GM23338 (cell line): ENCODE results near the gene AK9. TPM values are rescaled to one million over a fixed set of nuclear protein-coding genes. Genes with fewer than 3 reads are reported as not detected.

ENCODE experiments used
- ATAC-seq: fragments of 200-7000 bp; cut with Tn5 transposase; 3 replicates; pipeline ENCODE4 v1.9.1; 2020
- DNase-seq: peaks from one replicate; pipeline ENCODE4 v3.0.0-alpha.2; 2015; ENCODE audit warnings: low spot score
- H2AFZ ChIP-seq: fragments of 200-600 bp; sonication (generic); 2 replicates; pipeline ENCODE4 v1.8.0; 2016; ENCODE audit warnings: antibody characterized with exemption, mild to moderate bottlenecking, moderate library complexity
- H3F3A ChIP-seq: fragments of 200-600 bp; sonication (generic); replicated peaks from 2 replicates; pipeline ENCODE4 v1.8.0; 2017; ENCODE audit warnings: antibody characterized with exemption, mixed run types, low read depth
- H3K27ac ChIP-seq: fragments of 200-600 bp; sonication (generic); 2 replicates; pipeline ENCODE4 v1.6.1; 2016; ENCODE audit warnings: low read depth
- H3K27me3 ChIP-seq: fragments of 200-600 bp; sonication (generic); 2 replicates; pipeline ENCODE4 v1.8.0; 2016; ENCODE audit warnings: mild to moderate bottlenecking, mixed run types, moderate library complexity; ENCODE audit not compliant: insufficient read depth
- H3K36me3 ChIP-seq: fragments of 200-600 bp; sonication (generic); 2 replicates; pipeline ENCODE4 v1.8.0; 2016; ENCODE audit warnings: mild to moderate bottlenecking; ENCODE audit not compliant: insufficient read depth
- H3K4me1 ChIP-seq: fragments of 200-600 bp; sonication (generic); 2 replicates; pipeline ENCODE4 v1.8.0; 2016; ENCODE audit warnings: mild to moderate bottlenecking, moderate library complexity; ENCODE audit not compliant: insufficient read depth
- H3K4me2 ChIP-seq: fragments of 200-600 bp; sonication (generic); 2 replicates; pipeline ENCODE4 v1.7.1; 2017; ENCODE audit warnings: mixed run types
- H3K4me3 ChIP-seq: fragments of 200-600 bp; sonication (generic); 2 replicates; pipeline ENCODE4 v1.6.1; 2016; ENCODE audit warnings: mixed run types
- H3K79me2 ChIP-seq: fragments of 200-600 bp; sonication (generic); replicated peaks from 2 replicates; pipeline ENCODE4 v1.8.0; 2017; ENCODE audit warnings: mild to moderate bottlenecking; ENCODE audit not compliant: insufficient read depth
- H3K9me2 ChIP-seq: fragments of 200-600 bp; sonication (generic); 2 replicates; pipeline ENCODE4 v1.8.0; 2017; ENCODE audit not compliant: insufficient read depth
- H4K20me1 ChIP-seq: fragments of 200-600 bp; sonication (generic); replicated peaks from 2 replicates; pipeline ENCODE4 v1.8.0; 2017; ENCODE audit warnings: mild to moderate bottlenecking; ENCODE audit not compliant: insufficient read depth
- H3K27ac Mint-ChIP-seq: 2 replicates; pipeline ENCODE4 v1.8.0; 2020; ENCODE audit warnings: inconsistent platforms, mild to moderate bottlenecking, moderate library complexity, mixed read lengths
- H3K27me3 Mint-ChIP-seq: 3 replicates; pipeline ENCODE4 v1.8.0; 2022; ENCODE audit warnings: low read depth, mild to moderate bottlenecking, moderate library complexity, mixed read lengths, inconsistent platforms; ENCODE audit not compliant: insufficient read depth, poor library complexity
- H3K36me3 Mint-ChIP-seq: 3 replicates; pipeline ENCODE4 v1.8.0; 2021; ENCODE audit warnings: low read depth, mild to moderate bottlenecking, inconsistent platforms, moderate library complexity, mixed read lengths
- H3K4me1 Mint-ChIP-seq: 3 replicates; pipeline ENCODE4 v1.8.0; 2020; ENCODE audit warnings: mild to moderate bottlenecking, inconsistent platforms, mixed read lengths
- H3K4me3 Mint-ChIP-seq: 3 replicates; pipeline ENCODE4 v1.8.0; 2021; ENCODE audit warnings: moderate library complexity, mild to moderate bottlenecking, inconsistent platforms, mixed read lengths
- H3K9me3 Mint-ChIP-seq: 3 replicates; pipeline ENCODE4 v1.8.0; 2020; ENCODE audit warnings: moderate library complexity, mild to moderate bottlenecking, inconsistent platforms, mixed read lengths
- CREB1 ChIP-seq: fragments of 250-450 bp; sonication (Bioruptor Pico); IDR thresholded peaks from 2 replicates; pipeline ENCODE4 v1.5.0; 2020; ENCODE audit warnings: low read depth, mild to moderate bottlenecking, moderate library complexity
- ETS1 ChIP-seq: IDR thresholded peaks from 2 replicates; pipeline ENCODE4 v1.6.1; 2016; ENCODE audit warnings: antibody characterized with exemption
- EZH2 ChIP-seq: fragments of 200-600 bp; sonication (generic); IDR thresholded peaks from one replicate; pipeline ENCODE4 v1.8.0; 2017; ENCODE audit warnings: antibody characterized with exemption, mild to moderate bottlenecking, low read depth; ENCODE audit not compliant: unreplicated experiment
- EZH2phosphoT487 ChIP-seq: fragments of 200-600 bp; sonication (generic); IDR thresholded peaks from one replicate; pipeline ENCODE4 v1.8.1; 2018; ENCODE audit warnings: antibody characterized with exemption; ENCODE audit not compliant: unreplicated experiment
- JUNB ChIP-seq: IDR thresholded peaks from one replicate; pipeline ENCODE4 v1.6.1; 2016; ENCODE audit warnings: antibody characterized with exemption; ENCODE audit not compliant: unreplicated experiment
- NANOG ChIP-seq: IDR thresholded peaks from 2 replicates; pipeline ENCODE4 v1.6.1; 2016; ENCODE audit warnings: antibody characterized with exemption, borderline replicate concordance
- POLR2AphosphoS5 ChIP-seq: IDR thresholded peaks from 2 replicates; pipeline ENCODE4 v1.6.1; 2016; ENCODE audit warnings: antibody characterized with exemption, low read depth
- REST ChIP-seq: IDR thresholded peaks from one replicate; pipeline ENCODE4 v1.6.1; 2018; ENCODE audit warnings: antibody characterized with exemption; ENCODE audit not compliant: unreplicated experiment
- STAT1 ChIP-seq: IDR thresholded peaks from one replicate; pipeline ENCODE4 v1.6.1; 2016; ENCODE audit warnings: antibody characterized with exemption; ENCODE audit not compliant: unreplicated experiment
- ZNF114 ChIP-seq: fragments of 250-450 bp; sonication (Bioruptor Pico); IDR thresholded peaks from 2 replicates; pipeline ENCODE4 v1.5.0; 2020; ENCODE audit warnings: mild to moderate bottlenecking, moderate library complexity
- ZNF331 ChIP-seq: fragments of 250-450 bp; sonication (Bioruptor Pico); IDR thresholded peaks from 2 replicates; pipeline ENCODE4 v1.5.0; 2020; ENCODE audit warnings: low read depth, mild to moderate bottlenecking, moderate library complexity
- polyA plus RNA-seq: library from polyadenylated mRNA; unstranded; fragments of >200 nt; fragmentation: Nextera tagmentation; extraction: Ambion mirVana; gene quantifications from 2 replicates; pipeline ENCODE4 v1.2.1, GENCODE V29; 2016
- total RNA-seq: library from RNA; depleted of rRNA; stranded (reverse); fragments of >200 nt; shearing (Covaris generic); gene quantifications from 2 replicates; pipeline ENCODE4 v1.2.3, GENCODE V29; 2014
- TF ChIP-seq, protein P1 (sequence below), 2 experiments: fragments of 200-600 bp in 1 of 2; sonication (generic) in 1 of 2; conservative IDR thresholded peaks; 2 replicates each; pipeline versions ENCODE4 v1.5.1 to v1.6.1; 2016 to 2017; ENCODE audit warnings: antibody characterized with exemption in 2 of 2, low read depth in 2 of 2, mild to moderate bottlenecking in 2 of 2, moderate library complexity in 1 of 2

The AK9 gene
- total and polyA plus RNA-seq, 2 experiments from 2014 or later = 2.0 to 6.4 TPM

GRCh38 chr6:109493865-109494264 is 197.1 kb downstream of the AK9 start:
- Histone ChIP-seq H3K36me3 (no peaks in the 10 kb centered on the region), H3K27ac (no peak overlapping the region), H2AFZ (no peak overlapping the region), H3K4me1 (peaks cover 40% of the 10 kb centered on the region), H3K4me3 (no peak overlapping the region), H3K9me2 (0 out of 2 replicates have a peak, but pooled peaks cover 3% of the 10 kb centered on the region), H3K27me3 (no peaks in the 10 kb centered on the region), H3F3A (no peaks in the 10 kb centered on the region), H3K4me2 (peak overlapping the region; percentile 71), H4K20me1 (no peaks in the 10 kb centered on the region), H3K79me2 (no peaks in the 10 kb centered on the region)
- Mint-ChIP-seq H3K36me3 (no peaks in the 10 kb centered on the region), H3K9me3 (no peaks in the 10 kb centered on the region), H3K4me1 (peaks cover 65% of the 10 kb centered on the region), H3K27ac (no peak overlapping the region), H3K27me3 (peaks cover 5% of the 10 kb centered on the region), H3K4me3 (no peak overlapping the region)
- DNase-seq (no peak), ATAC-seq (no peak)
- TF ChIP-seq CREB1 (CRISPR knock-in tag) = no peak
- no peak for TF ChIP-seq ZNF331

GRCh38 chr6:109491207-109491938 is 199.6 kb downstream of the AK9 start:
- ATAC-seq (peak; percentile 89), DNase-seq (peak; percentile 40)
- H3K4me2 ChIP-seq = peak overlapping the region; percentile 58
- no peak overlapping the region for H3K4me3 Mint-ChIP-seq
- no peaks in the 10 kb centered on the region for H3K27me3 Mint-ChIP-seq
- H2AFZ ChIP-seq = peak overlapping the region; percentile 92
- no peaks in the 10 kb centered on the region for H3K79me2 ChIP-seq
- H3F3A ChIP-seq = no peaks in the 10 kb centered on the region
- H3K36me3 Mint-ChIP-seq = no peaks in the 10 kb centered on the region
- peaks cover 48% of the 10 kb centered on the region for H3K4me1 Mint-ChIP-seq
- peak overlapping the region; percentile 75 for H3K27ac Mint-ChIP-seq
- peaks cover 40% of the 10 kb centered on the region for H3K4me1 ChIP-seq
- H3K27me3 ChIP-seq = no peaks in the 10 kb centered on the region
- H3K9me3 Mint-ChIP-seq = no peaks in the 10 kb centered on the region
- no peaks in the 10 kb centered on the region for H3K36me3 ChIP-seq
- no peaks in the 10 kb centered on the region for H4K20me1 ChIP-seq
- no peaks in the 10 kb centered on the region for H3K9me2 ChIP-seq
- no peak overlapping the region for H3K27ac ChIP-seq
- peak overlapping the region; percentile 23; the same call in 1 of the 2 replicates for H3K4me3 ChIP-seq
- TF ChIP-seq, protein P1, sequence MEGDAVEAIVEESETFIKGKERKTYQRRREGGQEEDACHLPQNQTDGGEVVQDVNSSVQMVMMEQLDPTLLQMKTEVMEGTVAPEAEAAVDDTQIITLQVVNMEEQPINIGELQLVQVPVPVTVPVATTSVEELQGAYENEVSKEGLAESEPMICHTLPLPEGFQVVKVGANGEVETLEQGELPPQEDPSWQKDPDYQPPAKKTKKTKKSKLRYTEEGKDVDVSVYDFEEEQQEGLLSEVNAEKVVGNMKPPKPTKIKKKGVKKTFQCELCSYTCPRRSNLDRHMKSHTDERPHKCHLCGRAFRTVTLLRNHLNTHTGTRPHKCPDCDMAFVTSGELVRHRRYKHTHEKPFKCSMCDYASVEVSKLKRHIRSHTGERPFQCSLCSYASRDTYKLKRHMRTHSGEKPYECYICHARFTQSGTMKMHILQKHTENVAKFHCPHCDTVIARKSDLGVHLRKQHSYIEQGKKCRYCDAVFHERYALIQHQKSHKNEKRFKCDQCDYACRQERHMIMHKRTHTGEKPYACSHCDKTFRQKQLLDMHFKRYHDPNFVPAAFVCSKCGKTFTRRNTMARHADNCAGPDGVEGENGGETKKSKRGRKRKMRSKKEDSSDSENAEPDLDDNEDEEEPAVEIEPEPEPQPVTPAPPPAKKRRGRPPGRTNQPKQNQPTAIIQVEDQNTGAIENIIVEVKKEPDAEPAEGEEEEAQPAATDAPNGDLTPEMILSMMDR (conservative IDR thresholded peaks at IDR 0.05; ENCODE audit: low read depth in 2 of 2) = no peak
- TF ChIP-seq NANOG = no peak
- no peak for TF ChIP-seq EZH2
- TF ChIP-seq REST = no peak
- TF ChIP-seq ZNF114 (CRISPR knock-in tag) = no peak
- TF ChIP-seq ZNF331 = no peak
- TF ChIP-seq ETS1 = no peak
- no peak for TF ChIP-seq POLR2AphosphoS5
- no peak for TF ChIP-seq STAT1
- no peak for TF ChIP-seq CREB1 (CRISPR knock-in tag)
- TF ChIP-seq JUNB = no peak
- TF ChIP-seq EZH2phosphoT487 = no peak
